Upper lobe of left lung (tissue), 4 donors: Measurements from ENCODE around the gene EML1.

Experiments used
- CTCF ChIP-seq, 6 experiments: fragments of 450-650 bp in 4 of 6; fragments of 200-600 bp in 2 of 6; sonication (generic) in 2 of 6; IDR thresholded peaks; one replicate each; pipeline ENCODE4 v1.5.1; 2016 to 2019; ENCODE audit warnings: antibody characterized with exemption in 6 of 6
- EP300 ChIP-seq, 4 donors: sonication (generic); formaldehyde crosslinking; IDR thresholded peaks; one replicate each; pipeline ENCODE4 v1.5.1; 2017; ENCODE audit warnings: antibody characterized with exemption in 4 of 4, control low read depth in 2 of 4
- POLR2A ChIP-seq, 4 donors: fragments of 450-650 bp; IDR thresholded peaks; one replicate each; pipeline ENCODE4 v1.5.1; 2016 to 2017; ENCODE audit warnings: antibody characterized with exemption in 4 of 4, mild to moderate bottlenecking in 2 of 4
- POLR2AphosphoS5 ChIP-seq, 2 donors: sonication (generic); formaldehyde crosslinking; IDR thresholded peaks; one replicate each; pipeline ENCODE4 v1.5.1; 2017; ENCODE audit warnings: antibody characterized with exemption in 2 of 2

- TF ChIP-seq CTCF (IDR thresholded peaks at IDR 0.05) (no peak), POLR2A (IDR thresholded peaks at IDR 0.05) (no peak), POLR2AphosphoS5 (IDR thresholded peaks at IDR 0.05) (peak; percentile 7 to 24), EP300 (IDR thresholded peaks at IDR 0.05) (no peak)
Observed at GRCh38 chr14:99755629-99756603, 37.3 kb upstream of the EML1 start.
